Esophagus squamous epithelium (tissue), 5 donors: ENCODE data around the gene VAPA. TPM values are rescaled to one million over a fixed set of nuclear protein-coding genes. Genes with fewer than 3 reads are reported as not detected.
A peak's percentile ranks its signal among the peaks of the same experiment; 100 is the strongest.

ENCODE experiments used
- DNase-seq: peaks from one replicate; lab custom pipeline; 2025; lab: John Stamatoyannopoulos, UW
- H3K27ac ChIP-seq, 4 donors: fragments of 200-600 bp; sonication (generic); one replicate each; pipeline ENCODE4 v1.5.1; 2016 to 2019; ENCODE audit warnings: mild to moderate bottlenecking in 1 of 4
- H3K27me3 ChIP-seq, 4 donors: fragments of 200-600 bp; sonication (generic); 1 replicate in 3 of 4; 2 replicates in 1 of 4; pipeline versions ENCODE4 v1.5.1 to v1.6.0; 2017 to 2021; ENCODE audit warnings: antibody characterized with exemption in 1 of 4
- H3K36me3 ChIP-seq, 3 donors: fragments of 200-600 bp; sonication (generic); one replicate each; pipeline ENCODE4 v1.5.1; 2016 to 2019
- H3K4me1 ChIP-seq, 3 donors: fragments of 200-600 bp; sonication (generic); one replicate each; pipeline ENCODE4 v1.5.1; 2017 to 2019
- H3K4me3 ChIP-seq, 4 donors: fragments of 200-600 bp; sonication (generic); 1 replicate in 3 of 4; 2 replicates in 1 of 4; pipeline ENCODE4 v1.5.1; 2016 to 2019; ENCODE audit warnings: mild to moderate bottlenecking in 2 of 4, moderate library complexity in 1 of 4
- H3K9me3 ChIP-seq, 3 donors: fragments of 200-600 bp; sonication (generic); one replicate each; pipeline ENCODE4 v1.5.1; 2016 to 2019
- CTCF ChIP-seq, 6 experiments: fragments of 450-650 bp in 4 of 6; fragments of 200-600 bp in 2 of 6; sonication (generic) in 2 of 6; IDR thresholded peaks; one replicate each; pipeline ENCODE4 v1.5.1; 2016 to 2019; ENCODE audit warnings: antibody characterized with exemption in 6 of 6, mild to moderate bottlenecking in 4 of 6, moderate library complexity in 4 of 6
- POLR2A ChIP-seq, 4 donors: fragments of 450-650 bp; IDR thresholded peaks; one replicate each; pipeline ENCODE4 v1.6.1; 2017; ENCODE audit warnings: antibody characterized with exemption in 4 of 4, mild to moderate bottlenecking in 4 of 4, moderate library complexity in 3 of 4
- WGBS, 2 donors: methylation state at CpG; one replicate each; pipeline ENCODE4 v1.1.5; 2018; 5-methylcytosine and 5-hydroxymethylcytosine counted together
- intact Hi-C: fragments of 100-400 bp; cut with DNase I; formaldehyde crosslinking; loops from one replicate; pipeline ENCODE4 v1.15.0; 2022
- total RNA-seq, 4 donors: library from RNA; depleted of rRNA; stranded (reverse); fragments of >200 nt; gene quantifications; one replicate each; pipeline ENCODE4 v1.1.0, GENCODE V29; 2016
- donor health status: DM: yes; HTN: yes; CAD: no.

The VAPA gene
- total RNA-seq, 4 donors from 2014 or later: 252 to 287 (median 268) TPM

GRCh38 chr18:9928646-9929259 is 14.9 kb downstream of the VAPA start:
- peaks cover 3 to 17% (median 6%) of the 10 kb centered on the region in 3 donors for H3K36me3 ChIP-seq
- H3K9me3 ChIP-seq: no peaks in the 10 kb centered on the region
- no peak for DNase-seq
- intact Hi-C loops: loop anchor here (10.0 kb wide), 1 partner anchor 214 kb away; no protein-coding TSS in a partner anchor
- 57 to 73% methylated on average over 5 of the region's 5 CpGs for WGBS, 2 donors
- H3K4me1 ChIP-seq: peaks cover 6 to 95% (median 47%) of the 10 kb centered on the region in 3 donors
- TF ChIP-seq POLR2A (IDR thresholded peaks at IDR 0.05): no peak
- no peak for TF ChIP-seq CTCF (IDR thresholded peaks at IDR 0.05)
- no peak overlapping the region for H3K4me3 ChIP-seq
- peak overlapping the region in 1 of 4 donors; percentile 51 for H3K27ac ChIP-seq
- no peaks in the 10 kb centered on the region for H3K27me3 ChIP-seq

GRCh38 chr18:9930299-9930884 is 16.6 kb downstream of the VAPA start:
- Histone ChIP-seq H3K36me3 (peaks cover 3 to 33% (median 6%) of the 10 kb centered on the region in 3 donors), H3K27me3 (no peaks in the 10 kb centered on the region), H3K9me3 (no peaks in the 10 kb centered on the region), H3K27ac (no peak overlapping the region), H3K4me3 (no peak overlapping the region), H3K4me1 (peaks cover 6 to 84% (median 41%) of the 10 kb centered on the region in 3 donors)
- intact Hi-C loops: no loop called here
- 82 to 86% methylated on average over 3 of the region's 3 CpGs for WGBS, 2 donors
- DNase-seq: no peak
- no peak for TF ChIP-seq CTCF (IDR thresholded peaks at IDR 0.05)
- TF ChIP-seq POLR2A (IDR thresholded peaks at IDR 0.05): no peak

- no peak for DNase-seq
- 57 to 82% methylated on average over 1 of the region's 1 CpG for WGBS, 2 donors
- Histone ChIP-seq H3K9me3 (no peaks in the 10 kb centered on the region), H3K27ac (no peak overlapping the region), H3K36me3 (peaks cover 3 to 41% (median 6%) of the 10 kb centered on the region in 3 donors), H3K4me1 (peaks cover 6 to 77% (median 38%) of the 10 kb centered on the region in 3 donors), H3K4me3 (no peak overlapping the region), H3K27me3 (no peaks in the 10 kb centered on the region)
- intact Hi-C loops: no loop called here
- TF ChIP-seq CTCF (IDR thresholded peaks at IDR 0.05) (no peak), POLR2A (IDR thresholded peaks at IDR 0.05) (no peak)
Measured at GRCh38 chr18:9931146-9931545, 17.3 kb downstream of the VAPA start.

GRCh38 chr18:9931678-9932077 is 17.9 kb downstream of the VAPA start:
- TF ChIP-seq POLR2A (IDR thresholded peaks at IDR 0.05): no peak
- no peak for TF ChIP-seq CTCF (IDR thresholded peaks at IDR 0.05)
- H3K36me3 ChIP-seq: peaks cover 3 to 46% (median 11%) of the 10 kb centered on the region in 3 donors
- peaks cover 6 to 71% (median 34%) of the 10 kb centered on the region in 3 donors for H3K4me1 ChIP-seq
- WGBS, 2 donors: 76 to 80% methylated on average over 5 of the region's 5 CpGs
- H3K4me3 ChIP-seq: no peak overlapping the region
- no peaks in the 10 kb centered on the region for H3K9me3 ChIP-seq
- no peak for DNase-seq
- intact Hi-C loops: no loop called here
- H3K27me3 ChIP-seq: no peaks in the 10 kb centered on the region
- no peak overlapping the region for H3K27ac ChIP-seq

GRCh38 chr18:9933865-9934264 is 20.0 kb downstream of the VAPA start:
- DNase-seq: no peak
- intact Hi-C loops: no loop called here
- no peaks in the 10 kb centered on the region for H3K9me3 ChIP-seq
- WGBS, 2 donors: 80 to 85% methylated on average over 3 of the region's 3 CpGs
- no peak overlapping the region for H3K4me3 ChIP-seq
- no peaks in the 10 kb centered on the region for H3K27me3 ChIP-seq
- peak overlapping the region in 2 of 4 donors; percentile 27 to 34 for H3K27ac ChIP-seq
- H3K36me3 ChIP-seq: peaks cover 3 to 68% (median 12%) of the 10 kb centered on the region in 3 donors
- peaks cover 0 to 50% (median 24%) of the 10 kb centered on the region in 3 donors for H3K4me1 ChIP-seq
- TF ChIP-seq CTCF (IDR thresholded peaks at IDR 0.05) (no peak), POLR2A (IDR thresholded peaks at IDR 0.05) (no peak)
